GM19025 (cell line): Measurements from ENCODE around the gene PPP1R14C.

Source experiments
- ATAC-seq: cut with Tn5 transposase; IDR thresholded peaks from one replicate; pipeline ENCODE4 v1.9.1; 2021; ENCODE audit warnings: mild to moderate bottlenecking, low read depth, moderate library complexity; ENCODE audit not compliant: unreplicated experiment

PPP1R14C gene

DNA sequence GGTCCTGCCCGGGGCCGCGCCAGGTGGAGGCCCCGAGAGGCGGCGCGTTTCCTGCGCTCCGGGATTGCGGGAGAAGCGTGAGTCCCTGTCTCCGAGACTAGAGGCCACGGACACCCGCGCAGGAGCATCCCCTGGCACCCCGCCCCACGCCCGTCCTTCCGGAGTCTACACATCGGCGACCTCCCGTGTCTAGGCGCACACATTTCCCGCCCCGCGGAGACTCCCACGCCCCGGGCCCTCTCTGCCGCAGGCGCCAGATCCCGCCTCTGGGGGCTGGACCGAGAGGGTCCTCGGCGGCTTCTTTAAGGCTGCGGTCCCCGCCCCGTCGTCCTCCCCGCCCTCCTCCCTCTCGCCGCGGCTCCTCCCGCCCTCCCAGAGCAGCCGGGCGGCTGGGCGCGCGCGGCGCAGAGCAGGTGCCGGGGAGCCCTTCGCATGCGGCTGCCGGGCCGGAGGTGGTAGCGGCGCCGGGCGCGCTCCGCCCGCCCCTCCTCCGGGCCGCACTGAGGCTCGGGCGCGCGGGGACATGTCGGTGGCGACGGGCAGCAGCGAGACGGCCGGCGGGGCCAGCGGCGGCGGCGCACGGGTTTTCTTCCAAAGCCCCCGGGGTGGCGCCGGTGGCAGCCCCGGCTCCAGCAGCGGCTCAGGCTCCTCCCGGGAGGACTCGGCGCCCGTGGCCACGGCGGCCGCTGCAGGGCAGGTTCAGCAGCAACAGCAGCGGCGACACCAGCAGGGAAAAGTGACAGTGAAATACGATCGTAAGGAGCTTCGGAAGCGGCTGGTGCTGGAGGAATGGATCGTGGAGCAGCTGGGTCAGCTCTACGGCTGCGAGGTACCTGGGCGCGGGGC lies at the start of gene PPP1R14C:
PPP1R14C (plus strand) TSS at position 375 of the 846 bp plus-strand sequence; CDS start at position 524, 149 bp downstream.
- ATAC-seq = no peak

DNA sequence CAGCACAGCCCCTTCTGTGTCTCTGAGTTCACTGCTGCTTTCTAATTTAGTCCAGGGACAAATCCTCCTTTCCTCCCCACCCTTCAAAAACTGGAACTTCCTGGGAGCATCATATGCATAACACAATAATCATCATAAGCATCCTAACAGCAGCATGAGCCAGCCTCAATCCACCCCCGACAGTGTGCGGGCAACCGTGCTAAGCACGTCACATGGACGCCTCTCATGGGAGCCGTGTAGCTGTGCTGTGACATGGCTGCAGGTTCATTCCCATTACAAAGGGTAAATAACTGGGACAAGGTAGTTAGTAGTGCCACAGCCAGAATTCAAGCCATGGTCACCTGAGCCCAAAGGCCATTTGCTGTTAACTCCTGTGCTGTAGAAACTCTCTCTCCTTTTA lies 49.4 kb upstream of the PPP1R14C start:
- no peak for ATAC-seq

DNA sequence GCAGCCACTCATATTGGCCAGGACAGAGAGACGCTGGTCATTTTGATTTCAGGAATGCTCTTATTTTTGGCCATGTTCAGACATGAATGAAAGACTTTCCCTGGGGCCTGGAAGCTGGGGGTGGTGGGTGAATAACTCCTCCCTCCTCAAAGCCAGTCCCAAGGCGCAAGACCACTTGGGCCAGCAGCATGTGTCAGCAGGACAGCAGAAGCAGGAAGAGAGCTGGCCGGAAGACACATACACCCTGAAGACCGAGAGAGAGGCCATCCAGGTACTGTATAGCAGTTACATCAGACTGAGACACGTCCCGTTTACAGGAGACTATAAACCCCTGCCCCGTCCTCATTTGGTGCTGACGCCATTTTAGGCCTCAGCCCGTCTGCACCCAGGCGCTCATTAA lies 44.7 kb upstream of the PPP1R14C start:
- ATAC-seq = no peak

- ATAC-seq = no peak
Measured at GRCh38 chr6:150099546-150099945, 43.3 kb upstream of the PPP1R14C start.

DNA sequence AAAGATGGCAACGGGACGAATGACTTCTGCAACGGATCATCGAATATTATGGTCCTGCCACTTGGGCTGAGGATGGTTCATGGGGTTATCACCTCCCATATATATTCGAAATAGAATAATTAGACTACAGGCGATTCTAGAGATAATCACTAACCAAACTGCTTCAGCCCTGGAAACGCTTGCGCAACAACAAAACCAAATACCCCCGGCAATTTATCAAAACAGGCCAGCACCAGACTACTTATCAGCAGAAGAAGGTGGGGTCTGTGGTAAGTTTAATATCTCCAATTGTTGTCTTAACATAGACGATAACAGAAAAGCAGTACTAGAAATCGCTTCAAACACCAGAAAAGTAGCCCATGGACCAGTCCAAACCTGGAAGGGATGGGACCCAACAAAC lies 42.9 kb upstream of the PPP1R14C start:
- ATAC-seq = no peak

DNA sequence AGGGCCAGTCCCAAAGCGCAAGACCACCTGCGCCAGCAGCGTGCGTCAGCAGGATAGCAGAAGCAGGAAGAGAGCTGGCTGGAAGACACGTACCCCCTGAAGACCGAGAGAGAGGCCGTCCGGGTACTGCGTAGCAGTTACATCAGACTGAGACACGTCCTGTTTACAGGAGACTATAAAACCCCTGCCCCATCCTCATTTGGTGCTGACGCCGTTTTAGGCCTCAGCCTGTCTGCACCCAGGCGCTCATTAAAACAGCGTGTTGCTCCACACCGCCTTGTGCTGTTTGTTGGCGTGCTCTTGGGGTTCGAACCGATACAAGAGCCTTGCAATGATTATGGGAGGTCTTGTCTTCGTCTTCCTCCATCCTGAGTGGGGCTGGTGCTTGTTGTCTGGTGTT lies 42.1 kb upstream of the PPP1R14C start:
- ATAC-seq = no peak

- ATAC-seq = no peak
Measured at GRCh38 chr6:150102750-150103270, 40.0 kb upstream of the PPP1R14C start.

GRCh38 chr6:150112233-150112632 lies 30.6 kb upstream of the PPP1R14C start:
- ATAC-seq = no peak

DNA sequence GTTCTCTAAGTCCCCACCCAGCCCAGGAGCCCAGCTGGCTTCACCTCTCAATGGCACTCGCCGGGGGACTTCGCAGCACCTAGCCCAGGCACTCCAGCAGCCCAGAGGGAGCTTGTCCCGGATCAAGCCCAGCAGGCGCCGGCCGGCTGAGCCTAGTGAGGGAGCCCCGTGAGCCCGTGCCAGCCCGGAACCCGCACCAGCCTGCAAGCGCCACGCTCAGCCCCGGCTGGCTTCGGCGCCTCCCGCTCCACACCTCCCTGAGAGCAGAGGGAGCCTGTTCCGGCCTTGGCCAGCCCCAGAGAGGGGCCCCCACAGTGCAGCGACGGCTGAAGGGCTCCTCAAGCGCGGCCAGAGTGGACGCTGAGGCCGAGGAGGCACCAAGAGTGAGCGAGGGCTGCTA lies 27.1 kb upstream of the PPP1R14C start:
- no peak for ATAC-seq

DNA sequence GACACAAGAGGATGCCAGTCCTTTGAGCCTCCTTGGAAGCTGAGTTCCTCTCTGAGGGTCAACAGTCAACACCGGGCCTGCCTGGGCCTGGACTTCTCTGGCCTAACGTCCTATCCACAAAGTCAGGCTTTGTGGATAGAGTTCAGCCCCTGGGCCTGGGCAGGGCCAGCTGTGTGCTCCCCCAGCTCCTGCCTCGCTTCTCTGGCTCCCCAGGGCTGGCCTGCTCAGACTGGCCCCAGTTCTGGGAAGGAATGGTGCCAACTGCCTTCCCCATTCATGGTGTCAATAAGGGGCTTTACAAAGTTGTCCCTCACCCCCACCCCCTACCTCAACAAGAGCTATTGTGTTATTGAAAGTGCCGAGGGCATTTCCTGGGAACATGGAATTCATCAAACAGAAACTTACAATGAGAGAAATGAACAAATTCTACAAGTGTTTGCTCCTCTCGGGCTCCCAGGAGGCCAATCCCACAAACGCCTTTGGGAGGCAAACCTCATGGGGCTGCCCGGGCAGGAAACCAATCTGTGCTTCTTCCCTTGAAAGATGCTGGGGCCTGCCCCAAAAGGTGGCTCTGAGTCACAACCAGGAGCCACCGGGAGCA lies 26.5 kb upstream of the PPP1R14C start:
- no peak for ATAC-seq

- no peak for ATAC-seq
Measured at GRCh38 chr6:150118203-150118602, 24.6 kb upstream of the PPP1R14C start.

GRCh38 chr6:150118627-150119026 lies 24.2 kb upstream of the PPP1R14C start:
- ATAC-seq = no peak

DNA sequence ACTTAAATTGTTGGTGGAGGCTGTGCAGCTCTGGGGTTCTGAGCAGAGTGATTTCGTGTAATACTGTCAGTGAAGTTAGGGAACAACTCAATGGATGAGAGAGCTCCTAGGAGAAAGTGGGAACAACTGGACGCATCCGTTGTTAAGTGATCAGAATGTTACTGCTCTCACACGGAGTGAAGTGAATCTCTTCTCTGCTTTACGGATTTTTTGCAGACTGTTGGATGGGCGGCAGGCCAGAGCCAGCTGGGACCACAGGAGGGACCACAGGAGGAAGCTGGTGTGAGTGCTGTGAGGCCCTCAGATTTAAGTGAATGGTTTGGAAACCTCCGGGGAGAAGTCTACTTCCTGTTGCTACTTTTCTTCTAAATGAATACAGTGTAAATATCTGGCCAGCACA lies 23.7 kb upstream of the PPP1R14C start:
- no peak for ATAC-seq

DNA sequence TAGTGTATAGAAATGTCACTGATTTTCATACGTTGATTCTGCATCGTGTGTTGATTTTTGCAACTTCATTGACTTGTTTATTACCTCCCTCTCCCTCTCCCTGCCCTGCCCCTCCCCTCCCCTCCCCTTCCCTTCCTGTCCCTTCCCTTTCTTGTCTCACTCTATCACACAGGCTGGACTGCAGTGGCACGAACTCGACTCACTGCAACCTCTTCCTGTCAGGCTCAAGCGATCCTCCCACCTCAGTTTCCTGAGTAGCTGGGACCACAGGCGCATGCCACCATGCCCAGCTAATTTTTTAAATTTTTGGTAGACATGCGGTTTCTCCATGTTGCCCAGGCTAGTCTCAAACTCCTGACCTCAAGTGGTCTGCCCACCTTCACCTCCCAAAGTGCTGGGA lies 19.2 kb upstream of the PPP1R14C start:
- no peak for ATAC-seq

DNA sequence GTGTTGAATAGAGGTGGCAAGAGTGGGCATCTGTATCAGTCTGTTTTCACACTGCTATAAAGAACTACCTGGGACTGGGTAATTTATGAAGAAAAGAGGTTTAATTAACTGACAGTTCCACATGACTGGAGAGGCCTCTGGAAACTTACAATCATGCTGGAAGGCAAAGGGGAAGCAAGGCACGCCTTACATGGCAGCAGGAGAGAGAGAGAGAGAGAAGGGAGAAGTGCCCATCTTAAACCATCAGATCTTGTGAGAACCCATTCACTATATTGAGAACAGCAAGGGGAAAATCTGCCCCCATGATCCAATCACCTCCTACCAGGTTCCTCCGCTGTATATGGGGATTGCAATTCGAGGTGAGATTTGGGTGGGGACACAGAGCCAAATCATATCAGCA lies 18.6 kb upstream of the PPP1R14C start:
- no peak for ATAC-seq

DNA sequence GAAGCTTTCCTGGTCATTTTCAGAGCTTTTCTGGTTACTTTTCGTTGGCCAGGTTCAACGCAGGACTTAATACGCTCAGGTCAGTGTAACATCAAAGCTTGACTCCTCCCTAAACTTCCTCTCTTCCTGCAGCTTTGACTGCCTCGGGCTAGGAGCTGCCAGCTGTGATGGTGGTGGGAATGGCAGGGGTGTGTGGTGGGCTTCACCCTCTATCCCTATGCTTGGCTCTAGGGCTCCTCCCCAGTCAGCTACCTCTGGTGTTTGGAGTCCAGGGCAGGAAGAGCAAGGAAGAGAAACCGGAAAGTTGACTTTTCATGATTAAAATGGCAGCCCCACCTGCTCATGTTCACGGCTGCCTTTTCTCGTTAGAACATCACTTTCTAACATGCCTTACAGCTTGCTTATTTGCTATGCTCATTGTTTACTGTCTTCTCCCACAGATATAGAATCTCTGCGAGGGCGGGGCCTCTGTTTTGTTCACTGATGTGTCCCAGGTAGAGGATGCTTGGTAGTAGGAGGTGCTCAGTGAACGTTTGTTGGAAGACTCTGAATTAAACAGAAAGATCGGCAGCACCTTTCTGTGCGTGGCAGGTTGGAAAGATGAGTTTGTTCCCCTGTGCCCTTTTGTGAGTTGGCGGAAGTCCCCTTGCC lies 16.1 kb upstream of the PPP1R14C start:
- no peak for ATAC-seq

DNA sequence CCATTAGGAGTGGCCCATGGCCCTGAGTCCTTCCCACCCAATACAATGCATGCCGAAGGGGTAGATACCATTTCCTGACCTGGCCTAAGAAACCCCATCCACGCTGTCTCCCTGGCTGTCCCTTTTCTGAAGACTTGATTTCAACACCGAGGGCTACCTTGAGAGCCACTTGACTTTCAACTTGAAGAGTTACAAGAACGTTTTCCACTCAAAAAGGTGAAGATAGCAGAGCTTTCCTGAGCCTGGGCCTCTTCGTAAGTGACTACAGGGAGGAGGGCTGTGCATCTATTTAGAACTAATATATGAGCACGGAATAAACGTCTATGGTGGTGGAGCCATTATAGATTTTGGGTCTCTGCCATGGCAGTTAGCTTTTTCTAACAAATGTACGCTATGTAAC lies 14.4 kb upstream of the PPP1R14C start:
- no peak for ATAC-seq

DNA sequence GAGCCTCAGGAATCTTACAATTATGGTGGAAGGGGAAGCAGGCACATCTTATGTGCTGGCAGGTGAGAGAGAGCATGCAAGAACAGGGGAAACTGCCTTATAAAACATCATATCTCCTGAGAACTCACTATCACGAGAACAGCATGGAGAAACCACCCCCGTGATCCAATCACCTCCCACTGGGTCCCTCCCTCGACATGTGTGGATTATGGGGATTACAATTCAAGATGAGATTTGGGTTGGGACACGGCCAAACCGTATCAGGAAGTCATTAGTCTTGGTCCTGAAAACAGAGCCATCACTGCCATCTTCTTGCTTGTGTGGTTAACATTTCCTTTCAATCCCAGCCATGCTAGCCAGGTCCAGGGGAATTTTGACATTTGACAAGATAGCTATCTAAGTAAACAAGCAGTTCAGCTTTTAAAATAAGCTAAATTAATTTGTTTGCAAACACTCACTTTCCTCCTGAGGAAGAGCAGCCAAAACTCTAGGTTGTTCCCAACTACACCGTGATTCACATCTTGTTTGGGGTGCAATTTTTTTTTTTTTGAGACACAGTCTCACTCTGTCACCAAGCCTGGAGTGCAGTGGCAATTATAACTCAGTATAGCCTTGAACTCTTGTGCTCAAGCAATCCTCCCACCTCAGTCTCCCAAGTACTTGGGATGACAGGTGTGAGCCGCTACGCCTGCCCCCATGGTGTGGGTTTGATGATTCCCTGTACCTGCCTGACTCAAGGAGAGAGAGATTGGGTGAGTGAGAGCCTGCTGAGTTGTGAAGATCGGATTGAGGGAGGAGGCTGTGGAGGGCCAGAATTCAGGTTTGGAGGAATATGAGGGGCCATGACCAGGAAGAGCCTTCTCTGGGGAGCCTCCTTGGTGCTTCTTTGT lies 13.0 kb upstream of the PPP1R14C start:
- no peak for ATAC-seq

GRCh38 chr6:150133686-150134085 lies 9.2 kb upstream of the PPP1R14C start:
- ATAC-seq = no peak

DNA sequence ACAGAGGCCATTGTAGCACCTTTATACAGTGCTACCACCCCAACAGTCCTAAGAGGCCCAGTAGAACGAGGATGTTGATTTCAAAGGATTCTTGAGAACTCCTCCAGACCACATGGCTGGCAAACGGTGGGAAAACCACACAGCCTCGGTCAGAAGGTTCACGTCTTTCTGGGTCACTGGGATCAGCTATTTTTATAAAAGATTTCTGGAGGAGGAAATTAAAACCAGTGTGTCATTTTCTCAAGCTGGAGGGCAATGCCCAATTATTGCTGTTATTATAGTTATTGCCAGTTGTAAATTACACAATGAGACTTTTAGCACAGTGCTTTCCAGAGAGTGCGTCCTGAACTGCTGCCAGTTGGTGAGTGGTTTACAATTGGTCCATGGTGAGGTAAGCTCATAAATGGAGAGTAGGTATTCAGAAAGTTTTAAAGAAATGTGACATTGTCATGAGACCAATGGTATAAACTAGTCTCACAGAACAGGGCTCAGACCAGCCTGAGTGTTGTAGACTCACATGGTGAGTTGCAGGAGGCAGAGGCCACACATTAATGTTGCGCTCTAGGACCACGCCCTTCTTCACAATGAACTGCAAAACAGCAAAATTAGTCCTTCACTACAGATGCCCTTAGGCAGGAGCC lies 8.4 kb upstream of the PPP1R14C start:
- ATAC-seq = no peak
